GM19468 (cell line): Measurements from ENCODE around the gene PITPNM3.
A peak's percentile ranks its signal among the peaks of the same experiment; 100 is the strongest.

ENCODE experiments used
- ATAC-seq: cut with Tn5 transposase; IDR thresholded peaks from one replicate; pipeline ENCODE4 v1.9.1; 2021; ENCODE audit warnings: mild to moderate bottlenecking, moderate library complexity, moderate number of reproducible peaks; ENCODE audit not compliant: unreplicated experiment; ENCODE audit errors: extremely low read depth

Gene PITPNM3

GRCh38 chr17:6453279-6454024 lies 102.9 kb downstream of the PITPNM3 start:
- ATAC-seq = no peak

DNA sequence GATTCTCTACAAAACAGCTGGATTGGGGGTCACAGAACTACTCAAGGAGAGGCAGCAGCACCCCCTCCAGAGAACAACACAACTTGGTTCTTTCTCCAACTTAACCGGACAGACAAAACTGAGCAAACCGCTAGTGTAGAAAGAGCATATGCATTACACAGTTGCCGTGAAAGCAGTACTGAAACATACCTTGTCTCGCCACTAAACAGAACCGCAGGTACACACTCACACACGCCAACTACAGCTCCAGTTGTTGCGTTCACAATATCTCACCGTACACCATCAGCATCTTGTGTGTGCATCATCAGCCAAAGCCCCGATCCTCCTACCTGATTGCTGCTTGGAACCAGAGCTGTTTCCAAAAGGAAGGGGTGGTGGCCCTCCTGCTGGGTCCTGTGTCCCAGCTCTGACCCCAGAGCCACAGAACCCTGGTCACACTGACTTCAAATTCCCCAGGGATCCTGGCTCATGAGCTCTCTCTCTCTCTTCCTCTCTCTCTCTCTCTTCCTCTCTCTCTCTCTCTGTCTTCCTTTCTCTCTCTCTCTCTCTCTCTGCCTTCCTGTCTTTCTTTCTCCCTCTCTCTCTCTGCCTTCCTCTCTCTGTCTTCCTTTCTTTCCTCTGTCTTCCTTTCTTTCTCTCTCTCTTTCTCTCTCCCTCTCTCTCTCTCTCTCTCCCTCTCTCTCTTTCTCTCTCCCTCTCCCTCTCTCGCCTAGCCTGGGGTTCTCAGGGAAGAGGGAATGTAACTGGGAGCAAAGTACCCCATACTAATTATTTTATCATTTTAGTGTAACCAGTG lies 103.7 kb downstream of the PITPNM3 start:
- ATAC-seq = no peak

- no peak for ATAC-seq
These were observed 105.2 kb downstream of the PITPNM3 start for GRCh38 chr17:6450926-6451832.

DNA sequence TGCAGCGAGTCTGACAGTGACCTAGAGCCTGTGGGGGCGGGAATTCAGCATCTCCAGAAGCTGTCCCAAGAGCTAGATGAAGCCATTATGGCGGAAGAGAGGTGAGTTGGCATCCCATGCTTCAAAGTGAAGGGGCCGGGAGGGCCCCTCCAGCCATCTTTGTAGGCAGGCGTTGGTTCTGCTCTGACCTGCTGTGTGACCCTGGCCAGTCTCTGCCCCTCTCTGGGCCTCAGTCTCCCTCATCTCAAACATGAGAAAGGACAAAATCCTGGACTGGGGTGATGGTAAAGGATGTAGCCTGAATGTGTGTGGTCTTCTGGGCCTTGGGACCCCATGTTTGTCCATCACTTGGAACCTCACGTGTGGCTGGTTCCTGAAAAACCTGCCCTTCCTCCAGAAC lies 107.0 kb downstream of the PITPNM3 start:
- no peak for ATAC-seq

DNA sequence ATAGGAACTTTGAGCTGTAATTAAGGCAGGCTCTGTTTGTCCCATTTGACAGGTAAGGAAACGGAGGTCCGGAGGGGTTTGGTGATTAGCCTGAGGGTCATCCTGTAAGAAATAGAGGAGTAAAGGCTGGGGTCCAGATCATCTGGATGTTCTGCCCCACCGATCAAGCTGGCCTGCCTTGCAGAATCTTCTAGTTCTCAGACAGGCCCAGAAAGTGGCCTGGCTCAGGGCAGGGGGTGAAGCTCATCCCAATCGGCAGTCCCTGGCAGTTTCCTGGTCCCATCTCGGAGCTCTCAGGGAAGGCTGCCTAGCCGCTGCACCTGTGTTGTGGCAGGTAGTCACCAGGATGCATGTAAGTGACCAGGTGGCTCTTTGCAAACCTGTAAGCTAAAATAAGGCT lies 107.9 kb downstream of the PITPNM3 start:
- no peak for ATAC-seq

GRCh38 chr17:6446516-6447100 lies 109.7 kb downstream of the PITPNM3 start:
- no peak for ATAC-seq

DNA sequence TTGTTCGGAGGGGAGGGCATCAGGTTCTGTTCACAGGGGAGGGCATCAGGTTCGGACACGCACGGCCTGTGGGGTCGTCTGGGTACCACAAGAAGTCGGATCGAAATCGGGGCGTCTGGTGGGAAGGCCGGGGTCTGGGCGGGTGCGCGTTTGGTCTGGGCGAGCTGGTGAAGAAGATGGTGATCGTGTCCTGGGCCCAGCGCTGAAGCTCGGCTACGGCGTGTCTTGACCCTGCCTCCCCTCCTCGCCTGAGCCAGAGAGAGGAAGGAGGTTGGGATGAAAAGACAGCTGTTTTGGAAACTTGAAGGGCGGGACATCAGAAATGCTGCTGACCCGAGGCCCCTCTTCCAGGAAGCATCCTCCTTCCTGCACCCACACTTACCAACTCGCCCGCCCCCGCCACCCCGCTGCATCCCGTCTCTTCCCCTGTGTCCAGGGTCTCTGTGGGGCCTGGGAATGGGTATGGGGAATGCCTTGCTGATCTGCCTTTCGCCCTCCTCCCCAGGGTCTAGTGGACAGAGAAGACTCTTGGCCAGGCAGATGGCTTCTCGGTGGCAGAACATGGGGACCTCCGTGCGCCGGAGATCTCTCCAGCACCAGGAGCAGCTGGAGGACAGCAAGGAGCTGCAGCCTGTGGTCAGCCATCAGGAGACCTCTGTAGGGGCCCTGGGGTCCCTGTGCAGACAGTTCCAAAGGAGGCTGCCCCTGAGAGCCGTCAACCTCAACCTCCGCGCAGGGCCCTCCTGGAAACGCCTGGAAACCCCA lies 111.6 kb downstream of the PITPNM3 start:
- ATAC-seq = no peak

- ATAC-seq = peak; percentile 80
These were observed 112.4 kb downstream of the PITPNM3 start, which contains the start of gene PIMREG for GRCh38 chr17:6443692-6444570. TSS of gene PIMREG (plus strand) at chr17:6444455. CDS start at chr17:6445111, 656 bp downstream.

DNA sequence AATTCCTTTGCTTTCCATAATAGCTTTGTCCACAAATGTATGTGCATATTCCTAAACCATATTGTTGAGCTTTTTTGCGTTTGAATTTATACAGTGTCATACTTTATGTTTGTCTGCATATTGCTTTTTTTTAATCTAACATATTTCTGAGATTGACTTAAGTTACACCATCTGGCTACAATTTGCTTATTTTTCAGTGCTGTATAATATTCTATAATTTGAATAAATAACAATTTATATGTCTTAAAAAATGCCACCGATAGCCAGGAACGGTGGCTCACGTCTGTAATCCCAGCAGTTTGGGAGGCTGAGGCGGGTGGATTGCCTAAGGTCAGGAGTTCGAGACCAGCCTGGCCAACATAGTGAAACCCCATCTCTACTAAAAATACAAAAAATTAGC lies 113.6 kb downstream of the PITPNM3 start:
- ATAC-seq = no peak

DNA sequence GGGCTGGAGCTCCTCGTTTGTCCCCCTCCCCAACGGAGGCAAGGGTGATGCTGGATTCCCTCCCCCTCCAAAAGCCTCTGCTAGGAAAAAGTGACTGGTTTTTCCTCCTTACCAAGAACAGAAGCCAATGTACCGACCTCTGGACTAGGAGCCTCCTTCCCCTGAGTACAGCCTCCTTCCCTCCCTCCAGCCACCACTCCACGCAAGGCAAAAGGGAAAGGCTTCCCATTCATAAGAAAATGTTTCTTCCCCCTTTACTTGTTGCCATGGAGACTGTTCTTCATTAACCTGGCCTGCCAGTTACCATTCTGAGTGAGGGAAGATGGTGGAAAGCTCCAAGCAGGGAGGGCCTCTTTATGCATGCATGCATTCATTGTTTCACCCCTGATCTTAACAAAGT lies 116.4 kb downstream of the PITPNM3 start:
- no peak for ATAC-seq

- no peak for ATAC-seq
These were observed 118.4 kb downstream of the PITPNM3 start for GRCh38 chr17:6437956-6438355.

GRCh38 chr17:6437466-6437865 lies 118.9 kb downstream of the PITPNM3 start:
- no peak for ATAC-seq

DNA sequence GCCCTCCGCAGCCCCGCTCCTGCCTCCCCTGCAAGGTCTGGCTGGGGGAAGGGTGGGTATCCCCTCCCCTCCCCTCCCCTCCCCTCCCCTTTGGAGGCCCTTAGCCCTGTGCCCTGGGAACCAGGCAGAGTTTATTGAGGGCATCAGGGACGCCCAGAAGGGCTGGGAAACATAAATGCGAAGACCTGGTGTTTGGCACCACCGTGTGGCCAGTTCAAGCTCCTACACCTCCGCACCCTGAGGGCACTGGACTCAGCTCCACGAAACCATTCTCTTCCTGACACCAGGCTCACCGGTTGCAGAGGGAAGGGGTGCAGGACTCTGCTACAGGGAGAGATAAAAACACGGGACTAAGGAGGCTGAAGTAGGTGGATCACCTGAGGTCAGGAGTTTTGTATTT lies 120.4 kb downstream of the PITPNM3 start:
- no peak for ATAC-seq

- ATAC-seq = no peak
These were observed 121.3 kb downstream of the PITPNM3 start, which contains the start of gene AIPL1 for GRCh38 chr17:6435051-6435450. TSS of gene AIPL1 (minus strand) at chr17:6435121. CDS start at chr17:6435104, 17 bp downstream.

DNA sequence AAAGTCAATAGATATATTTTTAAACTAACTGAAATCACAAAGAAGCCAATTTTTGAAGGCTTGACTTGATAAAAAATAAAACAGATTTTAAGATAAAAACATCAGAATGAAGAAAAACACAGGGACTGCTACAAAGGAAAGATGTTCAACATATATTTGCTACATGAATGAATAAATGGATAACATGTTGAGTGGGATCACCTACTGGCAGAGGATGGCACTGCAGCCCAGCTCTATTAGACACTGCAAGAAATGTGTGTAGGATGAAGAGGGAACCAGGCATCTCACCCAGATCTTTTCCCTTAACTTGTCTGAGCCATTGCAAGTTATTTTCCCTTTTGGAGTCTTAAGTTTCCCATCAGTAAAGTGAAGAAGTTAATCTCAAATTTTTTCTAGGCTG lies 125.6 kb downstream of the PITPNM3 start:
- no peak for ATAC-seq

DNA sequence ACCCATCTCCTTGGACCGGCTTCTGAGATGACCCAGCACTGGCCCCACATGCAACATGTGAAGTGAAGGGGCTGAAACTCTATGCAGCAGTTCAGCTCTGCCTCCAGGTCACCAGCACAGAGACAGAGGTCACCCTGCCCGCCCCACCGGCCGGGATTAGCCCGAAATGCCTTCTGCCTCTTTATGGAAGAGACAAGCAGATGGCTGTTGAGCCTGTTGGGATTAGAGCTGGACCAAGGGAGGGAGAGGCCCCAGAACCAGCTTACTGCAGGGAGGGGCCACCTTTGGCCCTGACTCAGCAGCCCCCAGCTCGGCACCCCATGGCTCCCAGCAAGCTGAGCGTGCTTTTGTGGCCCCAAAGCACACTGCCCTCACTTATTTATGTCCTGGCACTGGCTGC lies 127.1 kb downstream of the PITPNM3 start:
- ATAC-seq = no peak

DNA sequence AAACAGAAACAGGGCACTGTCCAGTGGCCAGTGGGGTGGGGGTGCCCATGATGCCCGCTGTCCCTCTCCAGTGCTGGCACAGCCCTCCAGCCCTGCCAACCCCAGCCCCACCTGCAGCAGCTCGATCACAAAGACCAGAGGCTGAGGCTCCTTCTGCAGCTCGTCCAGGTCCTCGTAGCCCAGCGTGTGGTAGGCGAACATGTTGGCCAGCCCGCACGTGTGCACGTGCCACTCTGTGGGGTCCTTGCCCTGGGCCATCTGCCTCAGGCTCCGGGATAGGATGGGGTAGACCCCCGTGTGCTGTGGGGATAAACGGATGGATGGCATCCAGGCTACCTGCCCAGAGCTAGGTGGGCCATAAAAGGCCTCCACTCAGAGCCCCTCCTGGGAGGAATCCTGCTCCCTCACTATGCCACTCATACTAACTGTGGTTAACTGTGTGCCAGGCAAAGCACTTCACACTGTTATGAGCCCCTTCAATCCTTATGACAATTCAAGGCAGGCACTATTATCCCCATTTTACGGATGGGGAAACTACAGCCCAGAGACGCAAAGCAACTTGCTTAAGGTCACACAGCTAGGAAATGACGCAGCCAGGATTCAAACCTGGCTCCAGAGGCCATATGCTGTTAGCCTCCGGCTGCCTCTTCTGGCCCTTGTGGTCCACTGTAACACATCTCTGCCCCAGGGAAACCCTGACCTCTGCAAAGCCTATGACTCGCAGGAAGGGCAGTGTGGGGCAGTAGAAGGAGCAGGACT lies 128.0 kb downstream of the PITPNM3 start:
- ATAC-seq = no peak
